Left lobe of liver (tissue), 2 donors: Measurements from ENCODE around the gene PIK3AP1. TPM values are rescaled to one million over a fixed set of nuclear protein-coding genes. Genes with fewer than 3 reads are reported as not detected.
"Not testable (repeated sequence)": the region's sequence is repeated elsewhere in the genome, so short reads cannot be mapped to it uniquely, and the experiment has no call there.

Experiments used
- ATAC-seq: fragments of 200-7000 bp; cut with Tn5 transposase; one replicate; pipeline ENCODE4 v1.9.1; 2020; ENCODE audit warnings: mild to moderate bottlenecking, moderate library complexity
- DNase-seq: peaks from one replicate; pipeline ENCODE4 v3.0.0-alpha.2; 2020; ENCODE audit warnings: low spot score
- total RNA-seq: library from RNA; stranded (reverse); gene quantifications from one replicate; pipeline ENCODE4 v1.2.1, GENCODE V29; 2021
- donor health status: DM: no; HTN: no; CAD: no; lungs with moderate emphysema.
- donor health status: DM: no; HTN: yes; CAD: no.

The PIK3AP1 gene
- total RNA-seq, 1 donor from 2014 or later, result 35.7 TPM

- DNase-seq (peak; percentile 93), ATAC-seq (peak; percentile 87)
These were observed 133.7 kb downstream of the PIK3AP1 start, which contains the start of gene TM9SF3 for GRCh38 chr10:96586419-96587263. TM9SF3 (minus strand) TSS chr10:96587012; CDS start chr10:96586835, 177 bp downstream.

- ATAC-seq (peak; percentile 5), DNase-seq (no peak)
These were observed 134.4 kb downstream of the PIK3AP1 start for GRCh38 chr10:96585736-96586418.

GRCh38 chr10:96584474-96584873, 135.8 kb downstream of the PIK3AP1 start:
- DNase-seq (no peak), ATAC-seq (no peak)

- DNase-seq, result no peak
- ATAC-seq, result no peak
These were observed 136.3 kb downstream of the PIK3AP1 start for GRCh38 chr10:96584035-96584434.

GRCh38 chr10:96579133-96579532, 141.2 kb downstream of the PIK3AP1 start:
- ATAC-seq (no peak), DNase-seq (no peak)

- ATAC-seq, result no peak
- no peak for DNase-seq
These were observed 141.7 kb downstream of the PIK3AP1 start for GRCh38 chr10:96578633-96579032.

- ATAC-seq, result no peak
- no peak for DNase-seq
These were observed 142.3 kb downstream of the PIK3AP1 start for GRCh38 chr10:96578022-96578421.

- no peak for DNase-seq
- no peak for ATAC-seq
These were observed 143.2 kb downstream of the PIK3AP1 start for GRCh38 chr10:96577069-96577468.

- DNase-seq, result no peak
- no peak for ATAC-seq
These were observed 143.9 kb downstream of the PIK3AP1 start for GRCh38 chr10:96576277-96576980.

GRCh38 chr10:96574564-96574963, 145.8 kb downstream of the PIK3AP1 start:
- not testable (repeated sequence) for ATAC-seq, DNase-seq

GRCh38 chr10:96573036-96573435, 147.3 kb downstream of the PIK3AP1 start:
- DNase-seq, result no peak
- no peak for ATAC-seq

- no peak for DNase-seq
- ATAC-seq, result no peak
These were observed 149.0 kb downstream of the PIK3AP1 start for GRCh38 chr10:96570983-96571964.

- DNase-seq (no peak), ATAC-seq (no peak)
These were observed 149.8 kb downstream of the PIK3AP1 start for GRCh38 chr10:96570511-96570910.

- DNase-seq (no peak), ATAC-seq (peak; percentile 37)
These were observed 151.9 kb downstream of the PIK3AP1 start for GRCh38 chr10:96568402-96568801.

- no peak for ATAC-seq
- DNase-seq, result no peak
These were observed 154.5 kb downstream of the PIK3AP1 start for GRCh38 chr10:96565774-96566173.

GRCh38 chr10:96560966-96561887, 159.1 kb downstream of the PIK3AP1 start:
- ATAC-seq, result peak; percentile 84
- no peak for DNase-seq

GRCh38 chr10:96560489-96560888, 159.8 kb downstream of the PIK3AP1 start:
- ATAC-seq, result no peak
- no peak for DNase-seq

- peak; percentile 71 for ATAC-seq
- DNase-seq, result no peak
These were observed 164.3 kb downstream of the PIK3AP1 start for GRCh38 chr10:96556003-96556402.

- no peak for ATAC-seq
These were observed 165.0 kb downstream of the PIK3AP1 start for GRCh38 chr10:96555330-96555729.

More at GRCh38 chr10:96555330-96555729, 165.0 kb downstream of the PIK3AP1 start:
- DNase-seq, result no peak
